GM23248 (cell line): Measurements from ENCODE around the gene RITA1.

Experiments used
- EZH2 ChIP-seq: fragments of 200-600 bp; sonication (generic); IDR thresholded peaks from 2 replicates; pipeline ENCODE4 v1.6.1; 2018; ENCODE audit warnings: antibody characterized with exemption, mild to moderate bottlenecking; ENCODE audit not compliant: insufficient read depth, poor library complexity, severe bottlenecking
- EZH2phosphoT487 ChIP-seq: fragments of 200-600 bp; sonication (generic); IDR thresholded peaks from 2 replicates; pipeline ENCODE4 v1.6.1; 2018; ENCODE audit warnings: antibody characterized with exemption, moderate library complexity, mild to moderate bottlenecking, low read depth; ENCODE audit not compliant: insufficient read depth

DNA sequence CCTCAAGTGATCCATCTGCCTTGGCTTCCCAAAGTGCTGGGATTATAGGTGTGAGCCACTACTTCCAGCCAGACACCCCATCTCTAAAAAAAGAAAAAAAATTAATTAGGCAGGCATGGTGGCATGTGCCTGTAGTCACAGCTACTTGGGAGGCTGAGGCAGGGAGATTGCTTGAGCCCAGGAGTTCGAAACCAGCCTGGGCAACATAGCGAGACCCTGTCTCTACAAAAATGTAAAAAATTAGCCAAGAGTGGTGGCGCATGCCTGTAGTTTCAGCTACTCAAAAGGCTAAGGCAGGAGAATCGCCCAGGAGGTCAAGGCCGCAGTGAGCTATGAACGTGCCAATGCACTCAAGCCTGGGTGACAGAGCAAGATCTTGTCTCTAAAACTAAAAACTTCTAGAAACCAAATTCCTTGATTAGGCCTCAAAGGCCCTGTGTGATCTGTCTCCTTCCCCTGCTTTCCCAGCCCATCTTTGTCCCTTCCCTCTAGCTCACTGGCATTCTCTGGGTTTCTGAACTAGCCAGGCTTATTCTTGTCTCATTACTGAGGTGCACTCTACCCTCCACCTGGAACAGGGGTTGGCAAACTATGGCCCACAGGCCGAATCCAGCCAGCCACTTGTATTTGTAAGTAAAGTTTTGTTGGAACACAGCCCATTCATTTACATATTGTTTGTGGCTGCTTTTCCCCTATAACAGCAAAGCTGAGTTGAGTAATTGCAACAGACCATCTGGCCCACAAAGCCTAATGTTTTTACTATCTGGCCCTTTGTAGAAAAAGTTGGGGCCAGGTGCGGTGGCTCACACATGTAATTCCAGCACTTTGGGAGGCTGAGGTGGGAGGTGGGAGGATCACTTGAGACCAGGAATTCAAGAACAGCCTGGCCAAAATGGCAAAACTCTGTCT lies 18.6 kb downstream of the RITA1 start:
- no peak for TF ChIP-seq EZH2phosphoT487
- no peak for TF ChIP-seq EZH2
